ENCODE measurements around the gene PDCL2. TPM values are rescaled to one million over a fixed set of nuclear protein-coding genes. Genes with fewer than 3 reads are reported as not detected.

The PDCL2 gene
- total RNA-seq, 1 donor from 2014 or later: not detected

DNA sequence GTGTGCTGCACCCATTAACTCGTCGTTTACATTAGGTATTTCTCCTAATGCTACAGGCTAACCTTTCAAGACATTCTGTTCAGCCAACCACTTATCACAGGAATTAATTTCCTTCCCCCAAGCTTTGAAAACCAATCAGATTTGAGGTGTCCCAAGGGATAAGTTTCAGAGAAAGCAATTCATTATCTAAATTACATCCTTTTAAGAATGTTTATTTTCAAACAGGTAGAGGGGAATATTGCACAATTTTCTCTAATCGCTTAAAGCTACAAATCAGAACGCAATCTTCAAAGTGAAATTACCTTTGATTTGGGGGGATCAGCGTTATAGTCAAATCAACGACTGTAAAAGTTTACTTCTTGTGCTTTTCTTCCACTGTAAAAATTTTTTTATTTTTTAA lies 46.9 kb downstream of the PDCL2 start:
- TF ChIP-seq, protein P1, sequence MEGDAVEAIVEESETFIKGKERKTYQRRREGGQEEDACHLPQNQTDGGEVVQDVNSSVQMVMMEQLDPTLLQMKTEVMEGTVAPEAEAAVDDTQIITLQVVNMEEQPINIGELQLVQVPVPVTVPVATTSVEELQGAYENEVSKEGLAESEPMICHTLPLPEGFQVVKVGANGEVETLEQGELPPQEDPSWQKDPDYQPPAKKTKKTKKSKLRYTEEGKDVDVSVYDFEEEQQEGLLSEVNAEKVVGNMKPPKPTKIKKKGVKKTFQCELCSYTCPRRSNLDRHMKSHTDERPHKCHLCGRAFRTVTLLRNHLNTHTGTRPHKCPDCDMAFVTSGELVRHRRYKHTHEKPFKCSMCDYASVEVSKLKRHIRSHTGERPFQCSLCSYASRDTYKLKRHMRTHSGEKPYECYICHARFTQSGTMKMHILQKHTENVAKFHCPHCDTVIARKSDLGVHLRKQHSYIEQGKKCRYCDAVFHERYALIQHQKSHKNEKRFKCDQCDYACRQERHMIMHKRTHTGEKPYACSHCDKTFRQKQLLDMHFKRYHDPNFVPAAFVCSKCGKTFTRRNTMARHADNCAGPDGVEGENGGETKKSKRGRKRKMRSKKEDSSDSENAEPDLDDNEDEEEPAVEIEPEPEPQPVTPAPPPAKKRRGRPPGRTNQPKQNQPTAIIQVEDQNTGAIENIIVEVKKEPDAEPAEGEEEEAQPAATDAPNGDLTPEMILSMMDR (IDR thresholded peaks at IDR 0.05; ENCODE audit: unreplicated experiment): no peak
- no peaks in the 10 kb centered on the region for H3K9me3 Mint-ChIP-seq (ENCODE audit: unreplicated experiment)
- H3K36me3 Mint-ChIP-seq (ENCODE audit: low read depth, unreplicated experiment): peaks cover 3% of the 10 kb centered on the region
- peak overlapping the region; percentile 94 for H3K4me3 Mint-ChIP-seq (ENCODE audit: unreplicated experiment)
- H3K27me3 Mint-ChIP-seq (ENCODE audit: unreplicated experiment): peaks cover 10% of the 10 kb centered on the region
- H3K4me1 Mint-ChIP-seq (ENCODE audit: unreplicated experiment): peaks cover 22% of the 10 kb centered on the region
- no peak for DNase-seq (ENCODE audit: low spot score)
- H3K27ac Mint-ChIP-seq (ENCODE audit: unreplicated experiment): peak overlapping the region; percentile 95

DNA sequence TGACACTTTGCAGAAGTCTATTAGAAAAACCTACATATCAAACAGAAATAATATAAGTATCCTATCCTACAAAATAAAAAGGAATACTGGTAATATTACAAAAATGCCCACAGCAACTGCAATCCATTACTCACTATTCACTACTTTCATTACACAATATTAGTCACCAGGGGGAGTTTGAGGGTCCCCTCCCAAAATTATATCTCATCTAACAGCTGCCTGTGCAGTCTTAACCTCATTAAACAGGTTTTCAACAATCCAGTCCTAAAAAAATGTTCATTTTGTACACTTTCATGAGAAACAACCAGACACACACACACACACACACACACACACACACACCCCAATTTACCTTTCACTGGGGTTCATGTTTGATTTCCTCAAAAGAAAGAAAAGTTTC lies 48.2 kb downstream of the PDCL2 start:
- Mint-ChIP-seq H3K4me1 (ENCODE audit: unreplicated experiment) (peaks cover 22% of the 10 kb centered on the region), H3K27ac (ENCODE audit: unreplicated experiment) (no peak overlapping the region), H3K9me3 (ENCODE audit: unreplicated experiment) (no peaks in the 10 kb centered on the region), H3K36me3 (ENCODE audit: low read depth, unreplicated experiment) (peaks cover 5% of the 10 kb centered on the region), H3K27me3 (ENCODE audit: unreplicated experiment) (peaks cover 10% of the 10 kb centered on the region), H3K4me3 (ENCODE audit: unreplicated experiment) (peak overlapping the region; percentile 25)
- TF ChIP-seq, protein P1 (IDR thresholded peaks at IDR 0.05; ENCODE audit: unreplicated experiment): peak; percentile 24
- DNase-seq (ENCODE audit: low spot score): no peak

DNA sequence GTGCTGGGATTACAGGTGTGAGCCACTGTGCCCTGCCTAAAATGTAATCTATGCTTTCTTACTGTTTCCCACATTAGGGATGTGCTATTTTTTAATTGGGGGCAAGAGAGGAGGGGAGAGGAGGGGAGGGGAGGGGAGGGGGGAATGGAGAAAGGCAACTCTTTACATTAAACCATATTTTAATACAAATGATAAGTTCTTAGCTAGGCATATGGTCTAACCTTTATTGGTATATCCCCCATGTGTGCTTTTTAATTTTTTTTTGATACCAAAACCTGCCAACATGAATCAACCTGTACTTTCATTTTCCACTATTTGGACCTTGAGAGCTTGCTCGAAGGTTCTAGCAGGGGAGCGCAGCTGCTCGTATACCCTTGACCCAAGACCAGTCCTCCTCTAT lies 51.8 kb downstream of the PDCL2 start:
- peaks cover 11% of the 10 kb centered on the region for H3K4me1 Mint-ChIP-seq (ENCODE audit: unreplicated experiment)
- peaks cover 11% of the 10 kb centered on the region for H3K36me3 Mint-ChIP-seq (ENCODE audit: low read depth, unreplicated experiment)
- no peak overlapping the region for H3K4me3 Mint-ChIP-seq (ENCODE audit: unreplicated experiment)

DNA sequence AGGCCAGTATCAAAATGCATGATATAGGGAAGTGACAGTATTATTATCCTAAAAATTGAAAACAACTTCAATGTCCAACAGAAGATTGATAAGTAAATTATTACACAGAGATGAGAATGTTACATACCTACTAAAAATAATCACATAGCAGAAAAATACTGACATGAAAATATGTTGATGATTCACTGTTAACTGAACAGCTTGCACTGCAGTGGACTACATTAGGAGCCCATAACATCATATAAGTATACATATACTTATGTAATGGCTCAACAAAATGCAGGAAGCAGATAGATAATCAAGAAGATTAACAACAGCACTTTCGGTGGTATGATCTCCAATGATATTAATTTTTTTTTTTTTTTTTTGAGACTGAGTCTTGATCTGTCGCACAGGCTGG lies 52.4 kb downstream of the PDCL2 start:
- peaks cover 11% of the 10 kb centered on the region for H3K36me3 Mint-ChIP-seq (ENCODE audit: low read depth, unreplicated experiment)
- no peak overlapping the region for H3K27ac Mint-ChIP-seq (ENCODE audit: unreplicated experiment)
- TF ChIP-seq, protein P1 (IDR thresholded peaks at IDR 0.05; ENCODE audit: unreplicated experiment): no peak
- no peaks in the 10 kb centered on the region for H3K27me3 Mint-ChIP-seq (ENCODE audit: unreplicated experiment)
- H3K4me3 Mint-ChIP-seq (ENCODE audit: unreplicated experiment): no peak overlapping the region
- peaks cover 10% of the 10 kb centered on the region for H3K4me1 Mint-ChIP-seq (ENCODE audit: unreplicated experiment)
- H3K9me3 Mint-ChIP-seq (ENCODE audit: unreplicated experiment): peaks cover 5% of the 10 kb centered on the region
- no peak for DNase-seq (ENCODE audit: low spot score)

More for the DNA sequence above, 51.8 kb downstream of the PDCL2 start:
- no peak for DNase-seq (ENCODE audit: low spot score)
- H3K27ac Mint-ChIP-seq (ENCODE audit: unreplicated experiment): no peak overlapping the region
- peaks cover 5% of the 10 kb centered on the region for H3K9me3 Mint-ChIP-seq (ENCODE audit: unreplicated experiment)
- H3K27me3 Mint-ChIP-seq (ENCODE audit: unreplicated experiment): no peaks in the 10 kb centered on the region
- TF ChIP-seq, protein P1 (IDR thresholded peaks at IDR 0.05; ENCODE audit: unreplicated experiment): no peak

DNA sequence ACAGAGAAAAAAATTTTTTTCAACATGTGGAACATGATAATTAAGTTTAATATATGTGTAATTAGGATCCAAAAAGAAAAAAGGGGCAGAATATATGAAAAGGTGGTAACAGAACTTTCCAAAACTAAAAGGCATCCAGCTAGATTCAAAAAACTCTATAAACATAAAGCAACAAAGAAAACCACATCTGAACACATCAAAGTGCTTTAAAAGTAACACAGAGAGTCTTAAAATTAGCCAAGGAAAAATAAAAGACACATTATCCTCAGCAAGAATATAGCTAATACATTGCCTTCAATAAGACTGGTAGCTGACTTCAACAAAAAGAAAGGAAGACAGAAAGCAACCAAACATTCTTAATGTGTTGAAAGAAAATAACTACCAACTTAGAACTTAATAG lies 53.5 kb downstream of the PDCL2 start:
- Mint-ChIP-seq H3K36me3 (ENCODE audit: low read depth, unreplicated experiment) (peaks cover 18% of the 10 kb centered on the region), H3K27me3 (ENCODE audit: unreplicated experiment) (no peaks in the 10 kb centered on the region), H3K4me1 (ENCODE audit: unreplicated experiment) (no peaks in the 10 kb centered on the region), H3K9me3 (ENCODE audit: unreplicated experiment) (peaks cover 5% of the 10 kb centered on the region), H3K27ac (ENCODE audit: unreplicated experiment) (peak overlapping the region; percentile 48), H3K4me3 (ENCODE audit: unreplicated experiment) (peak overlapping the region; percentile 31)
- no peak for DNase-seq (ENCODE audit: low spot score)
- TF ChIP-seq, protein P1 (IDR thresholded peaks at IDR 0.05; ENCODE audit: unreplicated experiment): no peak
